Mesenchymal stem cell (in vitro differentiated cells and primary cell): ENCODE data around the gene ZDHHC7.

Source experiments
- DNase-seq: peaks from one replicate; pipeline ENCODE4 v3.0.0-alpha.2; 2013
- H2AFZ ChIP-seq: one replicate; pipeline ENCODE4 v1.6.1; 2013; ENCODE audit warnings: low read depth, mild to moderate bottlenecking, control low read depth, inconsistent platforms, low read length, moderate library complexity
- H2AK5ac ChIP-seq: 2 replicates; pipeline ENCODE4 v1.6.1; 2013; ENCODE audit warnings: low read length, moderate library complexity, mild to moderate bottlenecking, inconsistent platforms; ENCODE audit not compliant: severe bottlenecking
- H2BK120ac ChIP-seq: one replicate; pipeline ENCODE4 v1.6.1; 2013; ENCODE audit warnings: low read depth, mild to moderate bottlenecking, inconsistent platforms, low read length, moderate library complexity
- H2BK12ac ChIP-seq, 2 experiments: one replicate each; pipeline ENCODE4 v1.6.1; 2013; ENCODE audit warnings: inconsistent platforms in 2 of 2, low read length in 2 of 2, mild to moderate bottlenecking in 2 of 2, moderate library complexity in 2 of 2, control low read depth in 1 of 2
- H2BK15ac ChIP-seq: one replicate; pipeline ENCODE4 v1.6.1; 2013; ENCODE audit warnings: mild to moderate bottlenecking, low read depth, inconsistent platforms; ENCODE audit not compliant: poor library complexity, severe bottlenecking
- H2BK5ac ChIP-seq: 2 replicates; pipeline ENCODE4 v1.6.1; 2013; ENCODE audit warnings: low read depth, mild to moderate bottlenecking, low read length, control low read depth, inconsistent platforms; ENCODE audit not compliant: poor library complexity, severe bottlenecking
- H3K14ac ChIP-seq, 2 experiments: one replicate each; pipeline ENCODE4 v1.6.1; 2013; ENCODE audit warnings: inconsistent platforms in 2 of 2, low read length in 2 of 2, control low read depth in 1 of 2, mild to moderate bottlenecking in 1 of 2, moderate library complexity in 1 of 2
- H3K18ac ChIP-seq, 2 experiments: one replicate each; pipeline ENCODE4 v1.6.1; 2013; ENCODE audit warnings: inconsistent platforms in 2 of 2, low read length in 2 of 2, control low read depth in 1 of 2, low read depth in 1 of 2, mild to moderate bottlenecking in 1 of 2
- H3K23ac ChIP-seq, 2 experiments: one replicate each; pipeline ENCODE4 v1.6.1; 2013; ENCODE audit warnings: inconsistent platforms in 2 of 2, low read length in 2 of 2, mild to moderate bottlenecking in 2 of 2, moderate library complexity in 2 of 2, control low read depth in 1 of 2
- H3K27ac ChIP-seq: 2 replicates; pipeline ENCODE4 v1.5.1; 2013; ENCODE audit warnings: mild to moderate bottlenecking, moderate library complexity, low read length, control low read depth, inconsistent platforms; ENCODE audit not compliant: poor library complexity, severe bottlenecking
- H3K27me3 ChIP-seq, 2 experiments: 2 replicates each; pipeline versions ENCODE4 v1.6.1 to v1.7.0; 2013; ENCODE audit warnings: low read length in 2 of 2, mild to moderate bottlenecking in 2 of 2, moderate library complexity in 2 of 2, control low read depth in 1 of 2, inconsistent platforms in 1 of 2; ENCODE audit not compliant: control insufficient read depth in 1 of 2, insufficient read depth in 1 of 2
- H3K36me3 ChIP-seq, 2 experiments: 2 replicates each; pipeline versions ENCODE4 v1.6.1 to v1.7.0; 2013; ENCODE audit warnings: low read length in 2 of 2, control low read depth in 1 of 2, inconsistent platforms in 1 of 2, low read depth in 1 of 2, mild to moderate bottlenecking in 1 of 2; ENCODE audit not compliant: insufficient read depth in 2 of 2, control insufficient read depth in 1 of 2
- H3K4ac ChIP-seq, 2 experiments: one replicate each; pipeline ENCODE4 v1.6.1; 2013; ENCODE audit warnings: inconsistent platforms in 2 of 2, low read length in 2 of 2, mild to moderate bottlenecking in 2 of 2, moderate library complexity in 2 of 2, control low read depth in 1 of 2, low read depth in 1 of 2
- H3K4me1 ChIP-seq: 2 replicates; pipeline ENCODE4 v1.6.1; 2013; ENCODE audit warnings: low read depth, low read length, control low read depth; ENCODE audit not compliant: control insufficient read depth, insufficient read depth
- H3K4me2 ChIP-seq: 2 replicates; pipeline ENCODE4 v1.6.1; 2013; ENCODE audit warnings: low read length, mild to moderate bottlenecking, inconsistent platforms; ENCODE audit not compliant: poor library complexity, severe bottlenecking
- H3K4me3 ChIP-seq, 2 experiments: 2 replicates each; pipeline versions ENCODE4 v1.5.1 to v1.7.0; 2013; ENCODE audit warnings: low read length in 2 of 2, mild to moderate bottlenecking in 2 of 2, control low read depth in 1 of 2, low read depth in 1 of 2; ENCODE audit not compliant: insufficient read depth in 1 of 2
- H3K79me1 ChIP-seq: replicated peaks from 2 replicates; pipeline ENCODE4 v1.6.1; 2013; ENCODE audit warnings: mild to moderate bottlenecking, control low read depth, low read length, inconsistent platforms; ENCODE audit not compliant: poor library complexity, severe bottlenecking
- H3K9ac ChIP-seq: 2 replicates; pipeline ENCODE4 v1.7.0; 2013; ENCODE audit warnings: mild to moderate bottlenecking, low read length, moderate library complexity
- H3K9me3 ChIP-seq: 2 replicates; pipeline ENCODE4 v1.7.0; 2013; ENCODE audit warnings: mild to moderate bottlenecking, low read length; ENCODE audit not compliant: control insufficient read depth
- H4K8ac ChIP-seq: one replicate; pipeline ENCODE4 v1.6.1; 2013; ENCODE audit warnings: inconsistent platforms, mild to moderate bottlenecking, low read length, moderate library complexity
- H4K91ac ChIP-seq: one replicate; pipeline ENCODE4 v1.6.1; 2013; ENCODE audit warnings: mild to moderate bottlenecking, low read length, inconsistent platforms
- WGBS: methylation state at CpG from one replicate; pipeline ENCODE4 v1.1.7; 2013; ENCODE audit warnings: mixed read lengths; 5-methylcytosine and 5-hydroxymethylcytosine counted together

ZDHHC7 gene

GRCh38 chr16:85041219-85042166 is 30.2 kb upstream of the ZDHHC7 start:
- no peak overlapping the region for H4K91ac ChIP-seq
- H3K23ac ChIP-seq, result no peak overlapping the region
- H2AK5ac ChIP-seq, result no peak overlapping the region
- no peak overlapping the region for H3K18ac ChIP-seq
- no peak overlapping the region for H2BK15ac ChIP-seq
- H3K27me3 ChIP-seq, result peaks cover 0 to 5% of the 10 kb centered on the region in 2 experiments
- H2BK5ac ChIP-seq, result no peak overlapping the region
- peaks cover 4 to 34% of the 10 kb centered on the region in 2 experiments for H3K36me3 ChIP-seq
- H2BK12ac ChIP-seq, result no peak overlapping the region
- peaks cover 14% of the 10 kb centered on the region for H3K79me1 ChIP-seq
- H3K4me2 ChIP-seq, result no peak overlapping the region
- H2BK120ac ChIP-seq, result no peak overlapping the region
- no peak overlapping the region for H3K27ac ChIP-seq
- WGBS, result 94% methylated on average over 27 of the region's 27 CpGs
- H3K9ac ChIP-seq, result no peak overlapping the region
- peaks cover 5% of the 10 kb centered on the region for H3K4me1 ChIP-seq
- H3K4me3 ChIP-seq, result no peak overlapping the region
- no peak for DNase-seq
- no peak overlapping the region for H3K14ac ChIP-seq
- H3K9me3 ChIP-seq, result no peaks in the 10 kb centered on the region
- H3K4ac ChIP-seq, result no peak overlapping the region
- no peak overlapping the region for H4K8ac ChIP-seq
- H2AFZ ChIP-seq, result no peak overlapping the region

DNA sequence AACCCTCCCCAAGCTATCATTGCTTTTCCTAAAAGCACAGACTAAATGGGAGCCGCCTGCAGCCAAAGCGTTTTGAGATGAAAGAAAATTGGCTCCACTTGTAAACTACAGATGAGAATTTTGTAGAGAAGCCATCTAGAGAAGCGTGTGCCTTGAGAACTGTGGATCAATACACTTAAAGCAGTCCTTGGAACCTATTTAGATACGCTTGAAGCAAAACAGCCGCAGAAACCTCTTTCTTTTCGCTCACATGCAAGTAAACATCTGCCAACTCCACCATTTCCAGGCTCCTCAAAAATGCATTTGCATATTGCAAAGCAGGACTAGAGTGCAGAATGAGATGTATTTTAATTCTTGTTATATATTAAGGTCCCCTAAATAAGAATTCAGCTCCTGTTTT is 29.4 kb upstream of the ZDHHC7 start:
- Histone ChIP-seq H3K9me3 (no peaks in the 10 kb centered on the region), H4K8ac (no peak overlapping the region), H3K9ac (no peak overlapping the region), H2BK5ac (no peak overlapping the region), H3K36me3 (peaks cover 2 to 27% of the 10 kb centered on the region in 2 experiments), H3K4ac (no peak overlapping the region), H2BK15ac (no peak overlapping the region), H3K4me1 (peaks cover 6% of the 10 kb centered on the region), H3K14ac (no peak overlapping the region), H3K79me1 (peaks cover 15% of the 10 kb centered on the region), H3K27me3 (no peaks in the 10 kb centered on the region), H4K91ac (no peak overlapping the region), H2BK120ac (no peak overlapping the region), H3K23ac (no peak overlapping the region), H2BK12ac (no peak overlapping the region), H3K27ac (no peak overlapping the region), H3K4me3 (no peak overlapping the region), H3K18ac (no peak overlapping the region), H2AK5ac (no peak overlapping the region), H2AFZ (no peak overlapping the region), H3K4me2 (no peak overlapping the region)
- 93% methylated on average over 6 of the region's 6 CpGs for WGBS
- no peak for DNase-seq

DNA sequence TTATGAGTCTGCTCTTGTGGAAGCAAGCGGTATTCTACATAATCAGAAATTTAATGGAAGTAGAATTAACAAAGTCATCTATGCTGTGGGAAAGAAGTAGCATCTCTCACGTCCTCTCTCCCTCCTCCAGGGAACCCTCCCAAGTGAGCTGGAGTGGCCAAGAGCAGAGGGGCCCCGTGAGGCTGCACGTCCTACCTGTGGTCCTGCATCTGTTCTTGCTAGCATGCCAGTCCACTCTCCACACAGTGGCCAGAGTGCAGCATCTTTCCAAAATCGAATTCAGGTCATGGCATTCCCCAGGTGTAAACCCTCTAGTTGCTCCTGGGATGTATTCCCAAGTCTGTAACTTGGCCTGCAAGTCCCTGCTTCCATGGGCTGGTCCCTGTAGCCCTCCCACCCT is 26.4 kb upstream of the ZDHHC7 start:
- Histone ChIP-seq H3K27me3 (no peaks in the 10 kb centered on the region), H2AK5ac (no peak overlapping the region), H2BK120ac (no peak overlapping the region), H2BK12ac (no peak overlapping the region), H3K4me2 (no peak overlapping the region), H3K79me1 (peaks cover 12% of the 10 kb centered on the region), H3K27ac (no peak overlapping the region), H3K23ac (peak overlapping the region in 1 of 2 experiments; percentile 32), H2BK5ac (no peak overlapping the region), H4K91ac (no peak overlapping the region), H3K9ac (no peak overlapping the region), H3K36me3 (peaks cover 9 to 22% of the 10 kb centered on the region in 2 experiments), H3K9me3 (no peaks in the 10 kb centered on the region), H3K4me1 (peaks cover 10% of the 10 kb centered on the region), H2BK15ac (no peak overlapping the region), H3K18ac (no peak overlapping the region), H2AFZ (no peak overlapping the region), H3K4ac (no peak overlapping the region), H3K14ac (no peak overlapping the region), H4K8ac (no peak overlapping the region), H3K4me3 (no peak overlapping the region)
- DNase-seq, result no peak
- 78% methylated on average over 4 of the region's 5 CpGs for WGBS

DNA sequence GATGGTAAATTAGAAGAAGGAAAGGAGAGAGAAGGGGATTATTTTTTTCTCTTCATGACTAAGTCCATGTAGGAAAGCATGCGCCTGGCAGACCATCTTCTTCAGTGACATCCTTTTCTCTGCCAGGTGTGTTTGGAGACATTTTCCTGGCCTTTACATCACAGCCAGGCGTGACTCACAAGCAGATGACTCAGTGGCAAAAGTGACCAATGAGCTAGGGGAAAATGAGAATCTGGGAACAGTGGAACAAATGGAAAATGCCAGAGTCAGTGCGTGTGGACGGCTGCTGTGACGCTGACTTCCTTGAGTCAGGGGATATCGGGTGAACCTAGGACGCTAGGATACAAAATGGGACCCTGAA is 25.7 kb upstream of the ZDHHC7 start:
- peak; percentile 93 for DNase-seq
- Histone ChIP-seq H3K4me1 (peaks cover 10% of the 10 kb centered on the region), H2BK120ac (no peak overlapping the region), H3K27ac (no peak overlapping the region), H2BK12ac (no peak overlapping the region), H3K27me3 (no peaks in the 10 kb centered on the region), H3K18ac (peak overlapping the region in 1 of 2 experiments; percentile 24), H3K14ac (no peak overlapping the region), H4K8ac (no peak overlapping the region), H3K4me2 (no peak overlapping the region), H3K79me1 (peaks cover 15% of the 10 kb centered on the region), H3K4ac (no peak overlapping the region), H3K23ac (no peak overlapping the region), H2AK5ac (no peak overlapping the region), H2BK15ac (no peak overlapping the region), H3K36me3 (peaks cover 12 to 24% of the 10 kb centered on the region in 2 experiments), H3K9ac (no peak overlapping the region), H3K4me3 (no peak overlapping the region), H2AFZ (no peak overlapping the region), H3K9me3 (no peaks in the 10 kb centered on the region), H2BK5ac (no peak overlapping the region), H4K91ac (no peak overlapping the region)
- 65% methylated on average over 7 of the region's 7 CpGs for WGBS
